IPS DF 4.7 (cell line): ENCODE measurements around the gene LRRC26.

Experiments
- DNase-seq: peaks from one replicate; pipeline ENCODE4 v3.0.0-alpha.2; 2013; ENCODE audit warnings: low spot score; ENCODE audit errors: extremely low read depth

Gene LRRC26

GRCh38 chr9:137156567-137157375 is 13.1 kb downstream of the LRRC26 start:
- DNase-seq = no peak

DNA sequence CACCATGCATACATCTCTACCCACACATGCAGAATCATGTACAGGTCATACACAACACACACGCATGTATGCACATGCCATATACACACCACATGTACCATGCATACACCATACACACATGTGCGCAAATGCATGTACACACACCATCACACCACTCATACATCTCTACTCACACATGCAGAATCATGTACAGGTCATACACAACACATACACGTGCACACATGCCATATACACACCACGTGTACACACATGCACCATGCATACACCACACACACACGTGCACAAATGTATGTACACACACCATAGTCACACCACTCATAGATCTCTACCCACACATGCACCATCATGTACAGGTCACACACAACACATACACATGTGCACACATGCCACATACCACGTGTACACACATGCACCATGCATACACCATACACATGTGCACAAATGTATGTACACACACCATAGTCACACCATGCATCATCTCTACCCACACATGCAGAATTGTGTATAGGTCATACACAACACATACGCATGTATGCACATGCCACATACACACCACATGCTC is 16.9 kb downstream of the LRRC26 start:
- DNase-seq = no peak

DNA sequence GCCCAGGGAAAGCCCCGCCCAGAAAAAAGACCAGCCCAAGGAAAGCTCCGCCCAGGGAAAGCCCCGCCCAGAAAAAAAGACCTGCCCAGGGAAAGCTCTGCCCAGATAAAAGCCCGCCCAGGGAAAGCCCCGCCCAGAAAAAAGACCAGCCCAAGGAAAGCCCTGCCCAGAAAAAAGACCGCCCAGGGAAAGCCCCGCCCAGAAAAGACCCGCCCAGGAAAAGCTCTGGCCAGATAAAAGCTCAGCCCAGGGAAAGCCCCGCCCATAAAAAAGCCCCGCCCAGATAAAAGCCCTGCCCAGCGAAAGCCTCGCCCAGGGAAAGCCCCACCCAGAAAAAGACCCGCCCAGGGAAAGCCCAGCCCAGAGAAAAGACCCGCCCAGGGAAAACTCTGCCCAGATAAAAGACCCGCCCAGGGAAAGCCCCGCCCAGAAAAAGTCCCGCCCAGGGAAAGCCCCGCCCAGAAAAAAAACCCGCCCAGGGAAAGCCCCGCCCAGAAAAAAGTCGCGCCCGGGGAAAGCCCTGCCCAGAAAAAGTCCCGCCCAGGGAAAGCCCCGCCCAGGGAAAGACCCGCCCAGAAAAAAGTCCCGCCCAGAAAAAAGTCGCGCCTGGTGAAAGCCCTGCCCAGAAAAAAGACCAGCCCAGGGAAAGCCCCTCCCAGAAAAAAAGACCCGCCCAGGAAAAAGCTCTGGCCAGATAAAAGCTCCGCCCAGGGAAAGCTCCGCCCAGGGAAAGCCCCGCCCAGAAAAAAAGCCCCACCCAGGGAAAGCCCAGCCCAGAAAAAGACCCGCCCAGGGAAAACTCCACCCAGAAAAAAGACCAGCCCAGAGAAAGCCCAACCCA is 19.0 kb downstream of the LRRC26 start:
- DNase-seq = no peak

- DNase-seq = no peak
Measured at GRCh38 chr9:137149942-137150616, 19.8 kb downstream of the LRRC26 start.

DNA sequence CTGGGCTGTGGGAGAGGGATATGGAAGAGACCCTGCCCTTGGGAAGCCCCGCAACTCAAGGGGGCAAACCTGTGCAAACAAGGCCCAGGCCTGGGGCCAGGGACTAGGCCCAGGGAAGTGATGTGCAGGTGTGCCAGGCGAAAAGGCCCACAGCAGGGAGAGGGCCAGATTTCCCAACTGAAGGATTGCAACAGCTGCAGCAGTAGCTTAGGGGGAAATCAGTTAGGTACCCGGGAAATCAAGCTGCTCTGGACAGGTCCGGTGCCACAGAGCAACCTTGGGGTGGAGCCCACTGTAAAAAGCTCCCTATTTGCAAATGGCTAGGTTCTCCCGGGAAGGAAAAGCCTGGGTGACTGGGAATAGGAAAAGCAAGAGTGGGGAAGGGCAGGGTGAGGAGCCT is 20.5 kb downstream of the LRRC26 start:
- DNase-seq = no peak

DNA sequence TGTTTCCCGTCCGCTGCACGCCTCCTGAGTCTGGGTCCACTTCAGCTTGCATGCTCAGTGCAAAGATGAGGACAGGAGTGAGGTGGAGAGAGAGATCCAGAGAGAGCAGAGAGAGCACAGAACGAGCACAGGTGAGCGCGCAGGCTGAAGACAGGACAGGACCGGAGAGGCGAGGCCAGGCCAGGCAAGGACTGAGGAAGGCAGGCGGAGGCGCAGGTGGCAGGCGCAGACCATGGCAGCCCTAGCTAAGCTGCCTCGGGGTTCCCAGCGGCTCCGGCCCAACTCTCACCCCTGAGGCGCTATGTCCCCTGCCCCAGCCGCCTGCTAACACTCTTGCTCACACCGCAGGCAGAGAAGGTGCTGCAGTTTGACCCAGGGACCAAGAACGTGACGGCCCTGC is 21.2 kb downstream of the LRRC26 start:
- DNase-seq = no peak

- no peak for DNase-seq
Measured at GRCh38 chr9:137148242-137148641, 21.6 kb downstream of the LRRC26 start.

GRCh38 chr9:137147793-137148160 is 22.1 kb downstream of the LRRC26 start:
- DNase-seq = no peak

- no peak for DNase-seq
Measured at GRCh38 chr9:137147091-137147792, 22.6 kb downstream of the LRRC26 start.

- DNase-seq = no peak
Measured at GRCh38 chr9:137146527-137146918, 23.3 kb downstream of the LRRC26 start.

GRCh38 chr9:137145731-137146526 is 23.9 kb downstream of the LRRC26 start:
- no peak for DNase-seq

GRCh38 chr9:137143459-137143858 is 26.4 kb downstream of the LRRC26 start:
- DNase-seq = no peak

DNA sequence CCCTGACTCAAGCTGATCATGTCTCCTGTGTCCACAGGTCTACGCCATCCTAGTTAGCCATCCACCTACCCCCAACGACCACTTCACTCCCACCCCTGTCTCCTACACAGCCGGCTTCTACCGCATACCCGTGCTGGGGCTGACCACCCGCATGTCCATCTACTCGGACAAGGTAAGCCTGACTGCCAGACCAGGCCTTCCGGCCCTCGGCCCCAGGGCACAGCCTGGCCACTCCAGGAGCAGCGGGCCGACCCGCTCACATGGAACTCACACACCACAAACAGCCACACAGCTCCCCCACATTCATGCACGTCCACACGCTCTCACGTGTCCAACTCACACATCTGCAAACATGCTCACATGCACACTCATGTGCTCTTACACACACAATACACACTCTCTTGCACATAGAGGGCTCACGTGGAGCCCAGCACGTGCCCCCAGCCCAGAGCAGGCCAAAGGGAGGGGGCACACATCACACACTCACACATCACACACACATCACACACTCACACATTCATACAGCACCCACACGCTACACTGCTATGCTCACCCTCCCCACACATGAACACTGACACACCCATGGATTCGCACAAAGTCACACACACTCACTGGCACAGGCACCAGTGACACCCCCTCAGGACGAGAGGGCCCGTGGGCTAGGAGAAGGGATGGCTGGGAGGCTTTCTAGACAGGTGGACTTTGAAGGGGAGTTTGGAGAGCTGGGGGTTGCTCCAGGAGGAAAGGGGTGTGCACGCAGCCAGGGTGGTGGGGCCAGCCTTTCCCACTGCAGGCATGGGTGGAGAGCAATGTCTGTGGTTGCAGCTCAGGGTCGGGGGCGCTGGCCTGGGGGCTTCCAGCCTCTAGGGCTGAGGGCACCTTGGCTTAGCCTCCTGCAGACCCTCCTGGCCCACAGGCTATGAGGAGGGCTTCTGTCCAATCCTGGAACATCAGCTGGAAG is 27.6 kb downstream of the LRRC26 start:
- no peak for DNase-seq

- no peak for DNase-seq
Measured at GRCh38 chr9:137141050-137141810, 28.6 kb downstream of the LRRC26 start.

GRCh38 chr9:137140151-137141012 is 29.5 kb downstream of the LRRC26 start:
- DNase-seq = no peak

DNA sequence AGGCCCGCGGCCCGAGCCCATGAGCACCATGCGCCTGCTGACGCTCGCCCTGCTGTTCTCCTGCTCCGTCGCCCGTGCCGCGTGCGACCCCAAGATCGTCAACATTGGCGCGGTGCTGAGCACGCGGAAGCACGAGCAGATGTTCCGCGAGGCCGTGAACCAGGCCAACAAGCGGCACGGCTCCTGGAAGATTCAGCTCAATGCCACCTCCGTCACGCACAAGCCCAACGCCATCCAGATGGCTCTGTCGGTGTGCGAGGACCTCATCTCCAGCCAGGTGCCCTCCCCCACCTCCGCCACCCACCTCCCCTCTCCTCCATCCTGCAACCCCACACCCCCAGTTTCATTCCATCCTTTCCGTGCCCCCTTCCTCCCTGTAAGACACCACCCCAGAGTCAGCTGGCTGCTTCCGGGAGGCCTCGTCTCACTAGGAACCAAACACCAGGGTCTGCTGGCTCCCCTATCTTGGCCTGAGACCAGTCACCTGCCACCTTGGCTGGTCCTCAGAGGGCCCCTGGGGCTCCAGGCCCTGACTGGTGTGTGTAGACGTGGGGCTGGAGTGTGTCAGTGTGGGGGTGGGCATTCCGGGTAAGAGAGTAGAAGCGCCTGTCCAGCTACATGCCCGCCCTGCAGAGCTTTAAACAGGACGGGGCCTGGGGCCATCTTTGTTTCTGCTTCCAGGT is 30.2 kb downstream of the LRRC26 start:
- DNase-seq = no peak
